Cardiac muscle cell (in vitro differentiated cells and primary cell): ENCODE data around the gene RNF217. TPM values are rescaled to one million over a fixed set of nuclear protein-coding genes. Genes with fewer than 3 reads are reported as not detected.

Experiments
- DNase-seq, 2 donors: peaks; one replicate each; pipeline versions ENCODE4 v3.0.0 to v3.0.0-alpha.2; 2010 to 2017; ENCODE audit warnings: low read depth in 1 of 2, low spot score in 1 of 2
- H3K27ac ChIP-seq: fragments of 200-600 bp; sonication (generic); 2 replicates; pipeline ENCODE4 v1.5.1; 2016
- H3K27me3 ChIP-seq: fragments of 200-600 bp; sonication (generic); 2 replicates; pipeline ENCODE4 v1.6.0; 2016; ENCODE audit warnings: control low read depth
- H3K36me3 ChIP-seq: fragments of 200-600 bp; sonication (generic); 2 replicates; pipeline ENCODE4 v1.5.1; 2016; ENCODE audit warnings: control low read depth
- H3K4me1 ChIP-seq: fragments of 200-600 bp; sonication (generic); 2 replicates; pipeline ENCODE4 v1.8.1; 2017; ENCODE audit warnings: low read depth, mild to moderate bottlenecking, mixed run types
- H3K4me3 ChIP-seq: fragments of 200-600 bp; sonication (generic); 2 replicates; pipeline ENCODE4 v1.5.1; 2016; ENCODE audit warnings: mild to moderate bottlenecking
- H3K9me3 ChIP-seq: fragments of 200-600 bp; sonication (generic); 2 replicates; pipeline ENCODE4 v1.5.1; 2017; ENCODE audit warnings: low read depth, mild to moderate bottlenecking, control low read depth
- CTCF ChIP-seq: IDR thresholded peaks from 2 replicates; pipeline ENCODE4 v1.5.1; 2012; ENCODE audit warnings: low read depth, mild to moderate bottlenecking, low read length
- polyA plus RNA-seq: library from polyadenylated mRNA; unstranded; fragments of >200 nt; fragmentation: Nextera tagmentation; extraction: Ambion mirVana; gene quantifications from 2 replicates; pipeline ENCODE4 v1.2.1, GENCODE V29; 2016
- total RNA-seq: library from RNA; depleted of rRNA; stranded (reverse); fragments of >200 nt; gene quantifications from 2 replicates; pipeline ENCODE4 v1.2.3, GENCODE V29; 2016

Gene RNF217
- total and polyA plus RNA-seq, 2 experiments from 2014 or later: 9.4 to 27.1 TPM

GRCh38 chr6:125003070-125003469 is 40.8 kb downstream of the RNF217 start:
- Histone ChIP-seq H3K27ac (peak overlapping the region; percentile 2), H3K36me3 (no peaks in the 10 kb centered on the region), H3K9me3 (no peaks in the 10 kb centered on the region), H3K4me3 (no peak overlapping the region), H3K27me3 (no peaks in the 10 kb centered on the region), H3K4me1 (peaks cover 16% of the 10 kb centered on the region)
- no peak for DNase-seq
- TF ChIP-seq CTCF: no peak

GRCh38 chr6:125004198-125004597 is 42.0 kb downstream of the RNF217 start:
- Histone ChIP-seq H3K27ac (no peak overlapping the region), H3K4me3 (no peak overlapping the region), H3K9me3 (no peaks in the 10 kb centered on the region), H3K4me1 (peaks cover 25% of the 10 kb centered on the region), H3K36me3 (no peaks in the 10 kb centered on the region), H3K27me3 (no peaks in the 10 kb centered on the region)
- TF ChIP-seq CTCF: no peak
- DNase-seq: peak in 1 of 2 donors; percentile 27

- no peak for TF ChIP-seq CTCF
- peaks cover 29% of the 10 kb centered on the region for H3K4me1 ChIP-seq
- H3K27ac ChIP-seq: no peak overlapping the region
- DNase-seq: no peak
- no peaks in the 10 kb centered on the region for H3K36me3 ChIP-seq
- no peaks in the 10 kb centered on the region for H3K27me3 ChIP-seq
- no peak overlapping the region for H3K4me3 ChIP-seq
- no peaks in the 10 kb centered on the region for H3K9me3 ChIP-seq
Observed at GRCh38 chr6:125004797-125005595, 42.8 kb downstream of the RNF217 start.

- no peak overlapping the region for H3K4me3 ChIP-seq
- peaks cover 24% of the 10 kb centered on the region for H3K4me1 ChIP-seq
- no peaks in the 10 kb centered on the region for H3K9me3 ChIP-seq
- no peak overlapping the region for H3K27ac ChIP-seq
- no peak for TF ChIP-seq CTCF
- peak in 1 of 2 donors; percentile 9 for DNase-seq
- no peaks in the 10 kb centered on the region for H3K27me3 ChIP-seq
- H3K36me3 ChIP-seq: no peaks in the 10 kb centered on the region
Observed at GRCh38 chr6:125008261-125008703, 46.0 kb downstream of the RNF217 start.

GRCh38 chr6:125008957-125009356 is 46.7 kb downstream of the RNF217 start:
- H3K4me1 ChIP-seq: peaks cover 22% of the 10 kb centered on the region
- TF ChIP-seq CTCF: no peak
- no peaks in the 10 kb centered on the region for H3K27me3 ChIP-seq
- DNase-seq: no peak
- no peak overlapping the region for H3K4me3 ChIP-seq
- no peaks in the 10 kb centered on the region for H3K9me3 ChIP-seq
- H3K36me3 ChIP-seq: no peaks in the 10 kb centered on the region
- H3K27ac ChIP-seq: no peak overlapping the region
